Smooth muscle cell (in vitro differentiated cells): Measurements from ENCODE around the gene ZNF618. TPM values are rescaled to one million over a fixed set of nuclear protein-coding genes. Genes with fewer than 3 reads are reported as not detected.

Experiments
- DNase-seq: peaks from one replicate; lab custom pipeline; 2025; ENCODE audit not compliant: unreplicated experiment; lab: John Stamatoyannopoulos, UW
- H2AFZ ChIP-seq: fragments of 200-600 bp; sonication (generic); 2 replicates; pipeline ENCODE4 v1.6.0; 2016; ENCODE audit warnings: antibody characterized with exemption, low read depth, mild to moderate bottlenecking
- H3F3A ChIP-seq: fragments of 200-600 bp; sonication (generic); 2 replicates; pipeline ENCODE4 v1.6.0; 2017; ENCODE audit warnings: antibody characterized with exemption, low read depth
- H3K27ac ChIP-seq: fragments of 200-600 bp; sonication (generic); 2 replicates; pipeline ENCODE4 v1.5.1; 2016; ENCODE audit warnings: low read depth, mild to moderate bottlenecking
- H3K27me3 ChIP-seq: fragments of 200-600 bp; sonication (generic); 2 replicates; pipeline ENCODE4 v1.6.1; 2016; ENCODE audit warnings: low read depth, mild to moderate bottlenecking
- H3K36me3 ChIP-seq: fragments of 200-600 bp; sonication (generic); 2 replicates; pipeline ENCODE4 v1.5.1; 2016; ENCODE audit warnings: low read depth
- H3K4me1 ChIP-seq: fragments of 200-600 bp; sonication (generic); 2 replicates; pipeline ENCODE4 v1.5.1; 2016; ENCODE audit warnings: low read depth
- H3K4me2 ChIP-seq: fragments of 200-600 bp; sonication (generic); 2 replicates; pipeline ENCODE4 v1.6.0; 2016; ENCODE audit warnings: mild to moderate bottlenecking
- H3K4me3 ChIP-seq: fragments of 200-600 bp; sonication (generic); 2 replicates; pipeline ENCODE4 v1.5.1; 2016; ENCODE audit warnings: mild to moderate bottlenecking
- H3K79me2 ChIP-seq: fragments of 200-600 bp; sonication (generic); 2 replicates; pipeline ENCODE4 v1.6.0; 2016; ENCODE audit warnings: low read depth, mild to moderate bottlenecking
- H3K9ac ChIP-seq: fragments of 200-600 bp; sonication (generic); 2 replicates; pipeline ENCODE4 v1.6.0; 2016; ENCODE audit warnings: low read depth
- H3K9me3 ChIP-seq: fragments of 200-600 bp; sonication (generic); replicated peaks from 2 replicates; pipeline ENCODE4 v1.5.1; 2016; ENCODE audit warnings: low read depth
- H4K20me1 ChIP-seq: fragments of 200-600 bp; sonication (generic); 2 replicates; pipeline ENCODE4 v1.6.0; 2016; ENCODE audit warnings: low read depth
- WGBS: methylation state at CpG from one replicate; pipeline ENCODE4 v1.1.7; 2016; ENCODE audit warnings: low lambda C conversion rate; 5-methylcytosine and 5-hydroxymethylcytosine counted together
- polyA plus RNA-seq: library from polyadenylated mRNA; unstranded; fragments of >200 nt; fragmentation: Nextera tagmentation; extraction: Ambion mirVana; gene quantifications from 2 replicates; pipeline ENCODE4 v1.2.1, GENCODE V29; 2016
- total RNA-seq: library from RNA; depleted of rRNA; stranded (reverse); fragments of >200 nt; gene quantifications from 2 replicates; pipeline ENCODE4 v1.2.3, GENCODE V29; 2014
- TF ChIP-seq, protein P1 (sequence below): fragments of 200-600 bp; sonication (generic); IDR thresholded peaks from 2 replicates; pipeline ENCODE4 v1.5.1; 2017; ENCODE audit warnings: borderline replicate concordance, mild to moderate bottlenecking, antibody characterized with exemption; ENCODE audit not compliant: insufficient read depth, poor library complexity, severe bottlenecking

The ZNF618 gene
- total and polyA plus RNA-seq, 2 experiments from 2014 or later, result 9.9 to 19.5 TPM

DNA sequence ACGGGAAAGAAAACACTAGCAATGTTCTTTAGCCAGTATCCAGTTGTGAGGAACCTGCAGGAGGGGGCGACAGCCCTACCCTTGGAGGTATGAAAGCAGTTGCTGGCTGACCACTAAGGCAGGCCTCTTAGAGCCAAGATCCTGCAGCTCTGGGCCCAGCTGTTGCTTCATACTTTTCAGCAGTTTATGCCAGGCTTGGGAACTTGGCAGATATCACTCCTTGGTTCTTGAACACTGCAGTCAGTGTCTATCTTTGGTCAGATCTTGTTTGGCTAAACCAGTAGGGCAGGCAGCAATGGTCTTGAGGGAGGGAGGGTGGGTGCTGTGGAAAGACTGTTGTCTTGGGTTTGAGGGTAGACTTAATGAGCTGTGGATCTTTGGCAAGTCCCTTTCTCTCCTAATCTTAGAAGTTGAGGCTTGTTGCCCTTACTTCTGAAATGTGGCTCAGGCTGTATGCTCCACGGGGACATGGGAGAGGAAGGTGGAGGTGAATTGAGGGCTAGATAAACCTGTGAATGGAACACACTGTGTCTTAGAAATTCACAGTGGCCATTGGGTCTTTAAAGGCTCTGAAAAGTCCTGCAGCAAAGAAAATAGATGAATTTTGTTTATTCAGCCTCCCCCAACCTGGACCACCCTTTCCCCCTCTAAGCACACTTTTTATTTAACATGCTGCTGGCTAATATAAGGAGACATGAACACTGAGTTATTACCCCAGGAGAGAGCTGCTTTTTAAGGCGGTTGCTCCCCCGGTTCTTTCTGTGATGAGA is 37.5 kb downstream of the ZNF618 start:
- TF ChIP-seq, protein P1, sequence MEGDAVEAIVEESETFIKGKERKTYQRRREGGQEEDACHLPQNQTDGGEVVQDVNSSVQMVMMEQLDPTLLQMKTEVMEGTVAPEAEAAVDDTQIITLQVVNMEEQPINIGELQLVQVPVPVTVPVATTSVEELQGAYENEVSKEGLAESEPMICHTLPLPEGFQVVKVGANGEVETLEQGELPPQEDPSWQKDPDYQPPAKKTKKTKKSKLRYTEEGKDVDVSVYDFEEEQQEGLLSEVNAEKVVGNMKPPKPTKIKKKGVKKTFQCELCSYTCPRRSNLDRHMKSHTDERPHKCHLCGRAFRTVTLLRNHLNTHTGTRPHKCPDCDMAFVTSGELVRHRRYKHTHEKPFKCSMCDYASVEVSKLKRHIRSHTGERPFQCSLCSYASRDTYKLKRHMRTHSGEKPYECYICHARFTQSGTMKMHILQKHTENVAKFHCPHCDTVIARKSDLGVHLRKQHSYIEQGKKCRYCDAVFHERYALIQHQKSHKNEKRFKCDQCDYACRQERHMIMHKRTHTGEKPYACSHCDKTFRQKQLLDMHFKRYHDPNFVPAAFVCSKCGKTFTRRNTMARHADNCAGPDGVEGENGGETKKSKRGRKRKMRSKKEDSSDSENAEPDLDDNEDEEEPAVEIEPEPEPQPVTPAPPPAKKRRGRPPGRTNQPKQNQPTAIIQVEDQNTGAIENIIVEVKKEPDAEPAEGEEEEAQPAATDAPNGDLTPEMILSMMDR, result no peak
- Histone ChIP-seq H3K4me3 (no peak overlapping the region), H3K27me3 (no peaks in the 10 kb centered on the region), H3K9me3 (no peaks in the 10 kb centered on the region), H3K4me1 (peaks cover 8% of the 10 kb centered on the region), H3K4me2 (no peak overlapping the region), H2AFZ (no peak overlapping the region), H3K9ac (no peak overlapping the region), H3K36me3 (no peaks in the 10 kb centered on the region), H4K20me1 (peaks cover 100% of the 10 kb centered on the region), H3K79me2 (peaks cover 29% of the 10 kb centered on the region), H3F3A (no peaks in the 10 kb centered on the region), H3K27ac (no peak overlapping the region)
- DNase-seq, result no peak
- WGBS, result 95% methylated on average over 5 of the region's 5 CpGs

DNA sequence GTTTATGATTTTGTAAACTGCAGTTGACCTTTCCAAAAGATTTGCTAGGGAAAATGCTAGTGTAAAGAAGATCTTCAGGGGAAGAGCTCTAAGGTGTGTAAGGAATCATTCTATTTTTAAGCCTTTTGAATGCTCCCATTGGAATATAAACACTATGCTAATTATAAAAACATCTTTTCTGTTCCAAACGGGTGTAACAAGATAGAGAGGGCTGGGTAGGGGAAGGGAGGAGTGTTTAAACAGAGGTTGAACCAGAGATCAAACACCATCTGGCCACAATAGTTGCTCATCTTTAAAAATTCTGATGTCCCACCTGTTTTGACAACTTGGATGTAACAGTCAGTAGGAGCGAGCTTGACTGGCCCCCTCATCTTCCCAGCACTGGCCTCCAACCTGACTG is 38.4 kb downstream of the ZNF618 start:
- 97% methylated on average over 2 of the region's 2 CpGs for WGBS
- TF ChIP-seq, protein P1, result no peak
- H3K79me2 ChIP-seq, result peaks cover 25% of the 10 kb centered on the region
- no peak overlapping the region for H3K4me2 ChIP-seq
- H3K36me3 ChIP-seq, result no peaks in the 10 kb centered on the region
- H3K9me3 ChIP-seq, result no peaks in the 10 kb centered on the region
- peaks cover 8% of the 10 kb centered on the region for H3K4me1 ChIP-seq
- no peak for DNase-seq
- no peak overlapping the region for H3K9ac ChIP-seq
- peaks cover 100% of the 10 kb centered on the region for H4K20me1 ChIP-seq
- H3K4me3 ChIP-seq, result no peak overlapping the region
- no peak overlapping the region for H3K27ac ChIP-seq
- no peak overlapping the region for H2AFZ ChIP-seq
- no peaks in the 10 kb centered on the region for H3F3A ChIP-seq
- no peaks in the 10 kb centered on the region for H3K27me3 ChIP-seq

DNA sequence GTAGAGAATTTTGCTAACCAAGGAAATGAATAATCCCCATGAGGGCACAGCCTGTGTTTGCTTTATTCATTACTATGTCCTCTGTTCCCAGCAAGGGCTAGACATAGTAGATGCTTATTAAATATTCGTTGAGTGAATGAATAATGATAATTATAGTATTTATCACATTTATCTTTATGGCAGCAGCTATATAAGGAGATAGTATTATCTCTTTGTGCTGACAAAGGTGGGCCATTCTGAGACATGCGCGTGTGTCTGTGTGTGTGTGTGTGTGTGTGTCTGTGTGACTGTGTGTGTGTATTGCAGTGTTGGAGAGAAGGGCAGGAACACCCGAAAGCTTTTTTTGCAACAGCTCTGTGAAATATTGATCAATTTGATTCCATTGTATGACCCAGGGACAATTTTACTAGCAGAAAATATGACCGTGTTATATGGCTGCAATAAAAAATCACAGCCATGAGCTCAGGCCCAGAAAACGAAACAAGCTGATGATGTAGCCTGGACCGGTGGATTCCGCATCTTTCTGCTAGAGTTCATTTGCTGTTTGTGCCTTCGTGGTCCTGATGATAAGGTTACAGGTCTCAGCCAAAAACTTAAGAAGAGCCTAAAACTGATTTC is 39.8 kb downstream of the ZNF618 start:
- no peak overlapping the region for H3K4me2 ChIP-seq
- no peaks in the 10 kb centered on the region for H3K36me3 ChIP-seq
- no peaks in the 10 kb centered on the region for H3K27me3 ChIP-seq
- peaks cover 25% of the 10 kb centered on the region for H3K79me2 ChIP-seq
- 98% methylated on average over 9 of the region's 9 CpGs for WGBS
- no peak overlapping the region for H3K27ac ChIP-seq
- TF ChIP-seq, protein P1, result no peak
- DNase-seq, result no peak
- H2AFZ ChIP-seq, result no peak overlapping the region
- H3K9ac ChIP-seq, result no peak overlapping the region
- H3K9me3 ChIP-seq, result no peaks in the 10 kb centered on the region
- H4K20me1 ChIP-seq, result peaks cover 99% of the 10 kb centered on the region
- no peak overlapping the region for H3K4me3 ChIP-seq
- H3F3A ChIP-seq, result no peaks in the 10 kb centered on the region
- H3K4me1 ChIP-seq, result peaks cover 8% of the 10 kb centered on the region
